Activated CD4-positive, CD25-positive, alpha-beta regulatory T cell treated with anti-CD3 and anti-CD28 coated beads, Interleukin-2, amount 50 U/mL, for 24 hours (primary cell): Measurements from ENCODE around the gene SERPINE3.

Source experiments
- ATAC-seq, 2 donors: fragments of 150-1000 bp; cut with Tn5 transposase; one replicate each; pipeline ENCODE4 v1.10.0; 2021; ENCODE audit warnings: mild to moderate bottlenecking in 1 of 2, moderate library complexity in 1 of 2

The SERPINE3 gene

GRCh38 chr13:51339354-51339753, at the start of gene SERPINE3:
TSS of gene SERPINE3 (plus strand) at chr13:51339691. CDS start at chr13:51341092, 1,401 bp downstream.
- no peak for ATAC-seq

- ATAC-seq = no peak
Measured at GRCh38 chr13:51291341-51291740, 48.1 kb upstream of the SERPINE3 start.

- no peak for ATAC-seq
Measured at GRCh38 chr13:51292000-51292565, 47.4 kb upstream of the SERPINE3 start.

GRCh38 chr13:51297556-51297955, 41.9 kb upstream of the SERPINE3 start:
- no peak for ATAC-seq

GRCh38 chr13:51298812-51299211, 40.7 kb upstream of the SERPINE3 start:
- ATAC-seq = no peak

- ATAC-seq = no peak
Measured at GRCh38 chr13:51303063-51303552, 36.4 kb upstream of the SERPINE3 start.

GRCh38 chr13:51303882-51304281, 35.6 kb upstream of the SERPINE3 start:
- no peak for ATAC-seq

GRCh38 chr13:51305271-51305967, 34.1 kb upstream of the SERPINE3 start:
- no peak for ATAC-seq

- no peak for ATAC-seq
Measured at GRCh38 chr13:51308781-51309180, 30.7 kb upstream of the SERPINE3 start.

- ATAC-seq = no peak
Measured at GRCh38 chr13:51311231-51311630, 28.3 kb upstream of the SERPINE3 start.

GRCh38 chr13:51311957-51312520, 27.5 kb upstream of the SERPINE3 start:
- ATAC-seq = no peak

GRCh38 chr13:51313619-51314018, 25.9 kb upstream of the SERPINE3 start:
- ATAC-seq = no peak

- no peak for ATAC-seq
Measured at GRCh38 chr13:51317262-51317661, 22.2 kb upstream of the SERPINE3 start.

- ATAC-seq = no peak
Measured at GRCh38 chr13:51318015-51318414, 21.5 kb upstream of the SERPINE3 start.

- no peak for ATAC-seq
Measured at GRCh38 chr13:51318876-51319275, 20.6 kb upstream of the SERPINE3 start.

GRCh38 chr13:51321836-51322235, 17.7 kb upstream of the SERPINE3 start:
- ATAC-seq = no peak

- ATAC-seq = no peak
Measured at GRCh38 chr13:51322826-51323225, 16.7 kb upstream of the SERPINE3 start.

GRCh38 chr13:51323824-51324511, 15.5 kb upstream of the SERPINE3 start:
- ATAC-seq = no peak

- no peak for ATAC-seq
Measured at GRCh38 chr13:51324714-51325420, 14.6 kb upstream of the SERPINE3 start.

- ATAC-seq = no peak
Measured at GRCh38 chr13:51325837-51326236, 13.7 kb upstream of the SERPINE3 start.

- no peak for ATAC-seq
Measured at GRCh38 chr13:51326777-51327176, 12.7 kb upstream of the SERPINE3 start.

- ATAC-seq = no peak
Measured at GRCh38 chr13:51327961-51328360, 11.5 kb upstream of the SERPINE3 start.

GRCh38 chr13:51328488-51328887, 11.0 kb upstream of the SERPINE3 start:
- no peak for ATAC-seq
